ENCODE measurements around the gene ATP10A. TPM values are rescaled to one million over a fixed set of nuclear protein-coding genes. Genes with fewer than 3 reads are reported as not detected.

ATP10A gene
- total RNA-seq, 1 experiment from 2014 or later = not detected

DNA sequence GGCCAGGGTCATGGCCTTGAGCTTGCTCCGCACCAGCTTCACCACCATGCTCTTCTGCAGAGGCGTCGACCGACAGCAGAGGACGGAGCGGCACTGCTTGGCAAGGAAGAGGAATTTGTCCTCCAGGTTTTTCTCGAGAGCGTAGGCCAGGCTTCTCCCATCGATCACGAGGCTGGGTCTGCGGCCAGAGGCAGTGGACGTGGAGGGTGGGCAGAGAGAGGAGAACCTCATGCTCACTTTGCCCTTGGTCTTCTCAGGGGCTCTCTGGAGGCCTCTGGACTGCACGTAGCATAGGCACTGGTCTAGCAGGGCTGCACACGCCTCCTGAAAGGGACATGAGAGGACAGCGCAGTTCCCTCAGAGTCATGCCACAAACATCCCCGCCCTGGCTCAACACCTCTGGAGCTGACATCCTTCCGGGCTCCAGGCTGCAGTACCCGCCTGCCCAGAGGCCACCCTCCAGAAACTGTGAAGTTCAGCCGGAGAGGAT is 168.3 kb downstream of the ATP10A start:
- Histone ChIP-seq H3K4me1 (no peaks in the 10 kb centered on the region), H3K4me3 (ENCODE audit: low read depth, low read length) (no peak overlapping the region), H3K27me3 (replicated peaks; ENCODE audit: control insufficient read depth, insufficient read depth, low read length) (no peaks in the 10 kb centered on the region), H3K36me3 (ENCODE audit: control insufficient read depth, insufficient read depth, low read length) (no peaks in the 10 kb centered on the region), H3K9me3 (no peaks in the 10 kb centered on the region)
- H3K27me3 Mint-ChIP-seq (ENCODE audit: insufficient read depth, unreplicated experiment) = peaks cover 4% of the 10 kb centered on the region
- H3K27ac Mint-ChIP-seq (ENCODE audit: unreplicated experiment) = no peak overlapping the region
- CTCF ChIA-PET = interaction anchor here (1.3 to 1.4 kb wide), 2 partner anchors 15 to 186 kb away, joined by 4 to 6 read pairs; no protein-coding TSS in a partner anchor
- H3K9me3 Mint-ChIP-seq (ENCODE audit: unreplicated experiment) = no peaks in the 10 kb centered on the region
- BruUV-seq (replicated peaks) = no TSS peak
- peaks cover 6% of the 10 kb centered on the region for H3K4me1 Mint-ChIP-seq (ENCODE audit: low read depth, unreplicated experiment)
- H3K4me3 Mint-ChIP-seq (ENCODE audit: unreplicated experiment) = no peak overlapping the region
- POLR2A ChIA-PET = interaction anchor here (0.6 kb wide), 1 partner anchor 184 kb away, joined by 4 read pairs; no protein-coding TSS in a partner anchor
- no peaks in the 10 kb centered on the region for H3K36me3 Mint-ChIP-seq (ENCODE audit: insufficient read depth, unreplicated experiment)
- peak in 1 of 2 experiments; percentile 18 for DNase-seq
- TF ChIP-seq, protein P1, sequence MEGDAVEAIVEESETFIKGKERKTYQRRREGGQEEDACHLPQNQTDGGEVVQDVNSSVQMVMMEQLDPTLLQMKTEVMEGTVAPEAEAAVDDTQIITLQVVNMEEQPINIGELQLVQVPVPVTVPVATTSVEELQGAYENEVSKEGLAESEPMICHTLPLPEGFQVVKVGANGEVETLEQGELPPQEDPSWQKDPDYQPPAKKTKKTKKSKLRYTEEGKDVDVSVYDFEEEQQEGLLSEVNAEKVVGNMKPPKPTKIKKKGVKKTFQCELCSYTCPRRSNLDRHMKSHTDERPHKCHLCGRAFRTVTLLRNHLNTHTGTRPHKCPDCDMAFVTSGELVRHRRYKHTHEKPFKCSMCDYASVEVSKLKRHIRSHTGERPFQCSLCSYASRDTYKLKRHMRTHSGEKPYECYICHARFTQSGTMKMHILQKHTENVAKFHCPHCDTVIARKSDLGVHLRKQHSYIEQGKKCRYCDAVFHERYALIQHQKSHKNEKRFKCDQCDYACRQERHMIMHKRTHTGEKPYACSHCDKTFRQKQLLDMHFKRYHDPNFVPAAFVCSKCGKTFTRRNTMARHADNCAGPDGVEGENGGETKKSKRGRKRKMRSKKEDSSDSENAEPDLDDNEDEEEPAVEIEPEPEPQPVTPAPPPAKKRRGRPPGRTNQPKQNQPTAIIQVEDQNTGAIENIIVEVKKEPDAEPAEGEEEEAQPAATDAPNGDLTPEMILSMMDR (IDR thresholded peaks at IDR 0.05; ENCODE audit: insufficient read depth in 1 of 2, low read depth in 1 of 2, low read length in 1 of 2, severe bottlenecking in 1 of 2, unreplicated experiment in 1 of 2) = no peak
- intact Hi-C loops (cut with micrococcal nuclease; ENCODE audit: unreplicated experiment) = loop anchor here (5.0 kb wide), 3 partner anchors 53 to 237 kb away; no protein-coding TSS in a partner anchor

GRCh38 chr15:25694239-25694584 is 168.9 kb downstream of the ATP10A start:
- BruUV-seq (replicated peaks) = no TSS peak
- Mint-ChIP-seq H3K36me3 (ENCODE audit: insufficient read depth, unreplicated experiment) (peaks cover 4% of the 10 kb centered on the region), H3K4me1 (ENCODE audit: low read depth, unreplicated experiment) (peaks cover 6% of the 10 kb centered on the region), H3K27ac (ENCODE audit: unreplicated experiment) (no peak overlapping the region), H3K9me3 (ENCODE audit: unreplicated experiment) (no peaks in the 10 kb centered on the region), H3K4me3 (ENCODE audit: unreplicated experiment) (no peak overlapping the region), H3K27me3 (ENCODE audit: insufficient read depth, unreplicated experiment) (peaks cover 4% of the 10 kb centered on the region)
- H3K36me3 ChIP-seq (ENCODE audit: control insufficient read depth, insufficient read depth, low read length) = no peaks in the 10 kb centered on the region
- no peak overlapping the region for H3K4me3 ChIP-seq (ENCODE audit: low read depth, low read length)
- peak; percentile 18 to 35 for DNase-seq
- intact Hi-C loops (cut with micrococcal nuclease; ENCODE audit: unreplicated experiment) = loop anchor here (5.0 kb wide), 3 partner anchors 52 to 238 kb away; no protein-coding TSS in a partner anchor
- CTCF ChIA-PET = interaction anchor here (1.3 to 1.4 kb wide), 2 partner anchors 16 to 185 kb away, joined by 4 to 6 read pairs; no protein-coding TSS in a partner anchor
- TF ChIP-seq, protein P1 (IDR thresholded peaks at IDR 0.05; ENCODE audit: insufficient read depth in 1 of 2, low read depth in 1 of 2, low read length in 1 of 2, severe bottlenecking in 1 of 2, unreplicated experiment in 1 of 2) = no peak
- H3K4me1 ChIP-seq = no peaks in the 10 kb centered on the region
- no peaks in the 10 kb centered on the region for H3K9me3 ChIP-seq
- no peaks in the 10 kb centered on the region for H3K27me3 ChIP-seq (replicated peaks; ENCODE audit: control insufficient read depth, insufficient read depth, low read length)
- POLR2A ChIA-PET = no interaction called here

GRCh38 chr15:25693321-25694238 is 169.5 kb downstream of the ATP10A start:
- TF ChIP-seq, protein P1 (IDR thresholded peaks at IDR 0.05; ENCODE audit: insufficient read depth in 1 of 2, low read depth in 1 of 2, low read length in 1 of 2, severe bottlenecking in 1 of 2, unreplicated experiment in 1 of 2) = peak; percentile 31 to 42
- Mint-ChIP-seq H3K27me3 (ENCODE audit: insufficient read depth, unreplicated experiment) (peaks cover 4% of the 10 kb centered on the region), H3K4me3 (ENCODE audit: unreplicated experiment) (no peak overlapping the region), H3K27ac (ENCODE audit: unreplicated experiment) (no peak overlapping the region), H3K9me3 (ENCODE audit: unreplicated experiment) (no peaks in the 10 kb centered on the region), H3K4me1 (ENCODE audit: low read depth, unreplicated experiment) (peaks cover 6% of the 10 kb centered on the region), H3K36me3 (ENCODE audit: insufficient read depth, unreplicated experiment) (peaks cover 6% of the 10 kb centered on the region)
- no TSS peak for BruUV-seq (replicated peaks)
- POLR2A ChIA-PET = no interaction called here
- peak; percentile 37 to 42 for DNase-seq
- H3K36me3 ChIP-seq (ENCODE audit: control insufficient read depth, insufficient read depth, low read length) = no peaks in the 10 kb centered on the region
- no peaks in the 10 kb centered on the region for H3K4me1 ChIP-seq
- H3K4me3 ChIP-seq (ENCODE audit: low read depth, low read length) = no peak overlapping the region
- intact Hi-C loops (cut with micrococcal nuclease; ENCODE audit: unreplicated experiment) = loop anchor here (5.0 kb wide), 3 partner anchors 51 to 239 kb away; no protein-coding TSS in a partner anchor
- H3K9me3 ChIP-seq = no peaks in the 10 kb centered on the region
- CTCF ChIA-PET = interaction anchor here (1.3 to 1.4 kb wide), 2 partner anchors 16 to 185 kb away, joined by 4 to 6 read pairs; no protein-coding TSS in a partner anchor
- no peaks in the 10 kb centered on the region for H3K27me3 ChIP-seq (replicated peaks; ENCODE audit: control insufficient read depth, insufficient read depth, low read length)

Measured in Caco-2 (cell line).